Activated CD4-positive, alpha-beta T cell treated with anti-CD3 and anti-CD28 coated beads for 4 hours (primary cell): Measurements from ENCODE around the gene M1AP.

ENCODE experiments used
- DNase-seq, 2 donors: peaks; one replicate each; pipeline ENCODE4 v3.0.0-alpha.2; 2020

M1AP gene, protein sequence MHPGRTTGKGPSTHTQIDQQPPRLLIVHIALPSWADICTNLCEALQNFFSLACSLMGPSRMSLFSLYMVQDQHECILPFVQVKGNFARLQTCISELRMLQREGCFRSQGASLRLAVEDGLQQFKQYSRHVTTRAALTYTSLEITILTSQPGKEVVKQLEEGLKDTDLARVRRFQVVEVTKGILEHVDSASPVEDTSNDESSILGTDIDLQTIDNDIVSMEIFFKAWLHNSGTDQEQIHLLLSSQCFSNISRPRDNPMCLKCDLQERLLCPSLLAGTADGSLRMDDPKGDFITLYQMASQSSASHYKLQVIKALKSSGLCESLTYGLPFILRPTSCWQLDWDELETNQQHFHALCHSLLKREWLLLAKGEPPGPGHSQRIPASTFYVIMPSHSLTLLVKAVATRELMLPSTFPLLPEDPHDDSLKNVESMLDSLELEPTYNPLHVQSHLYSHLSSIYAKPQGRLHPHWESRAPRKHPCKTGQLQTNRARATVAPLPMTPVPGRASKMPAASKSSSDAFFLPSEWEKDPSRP

DNA sequence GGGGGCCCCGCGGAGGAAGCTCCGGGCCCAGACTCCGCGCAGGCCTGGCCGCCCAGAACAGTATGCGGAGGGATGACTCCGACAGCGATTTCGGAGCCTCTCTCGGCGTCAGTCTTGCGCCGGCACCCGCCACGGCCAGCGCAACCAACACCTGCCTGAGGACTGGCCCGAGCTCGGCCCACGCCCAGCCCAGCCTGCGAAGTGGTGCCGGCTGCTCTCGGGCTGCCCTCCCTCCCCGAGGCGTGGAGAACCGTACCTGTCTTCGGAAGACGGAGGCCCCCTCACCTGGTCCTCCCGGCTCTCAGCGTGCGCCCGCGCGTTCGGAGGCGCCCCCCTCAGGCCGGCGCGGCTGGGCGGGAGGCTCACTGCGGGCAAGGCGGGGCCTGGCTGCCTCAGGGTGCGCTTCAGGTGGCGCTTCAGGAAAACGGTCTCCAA lies at the start of gene M1AP:
TSS of gene M1AP (minus strand) at position 322 of the 435 bp plus-strand sequence. CDS start 8,055 bp downstream, outside the sequence.
- DNase-seq = no peak

DNA sequence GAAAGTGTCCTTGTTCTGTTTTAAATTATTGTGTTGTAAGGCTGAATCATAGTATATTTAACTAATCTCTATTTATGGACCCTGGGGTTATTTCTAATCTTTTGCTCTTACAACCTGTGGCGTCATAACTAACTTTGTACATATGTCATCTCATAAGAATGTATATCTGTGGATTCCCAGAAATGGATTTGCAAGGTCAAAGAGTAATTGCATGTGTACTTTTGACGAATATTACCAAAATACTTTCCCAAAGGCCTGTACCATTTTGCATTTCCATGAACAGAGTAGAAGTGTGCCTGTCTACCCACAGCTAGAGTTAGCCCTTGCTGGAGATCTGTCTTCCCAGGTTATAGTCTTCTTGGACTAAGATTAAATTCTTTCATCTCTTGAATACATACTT lies 48.7 kb upstream of the M1AP start:
- DNase-seq = no peak

DNA sequence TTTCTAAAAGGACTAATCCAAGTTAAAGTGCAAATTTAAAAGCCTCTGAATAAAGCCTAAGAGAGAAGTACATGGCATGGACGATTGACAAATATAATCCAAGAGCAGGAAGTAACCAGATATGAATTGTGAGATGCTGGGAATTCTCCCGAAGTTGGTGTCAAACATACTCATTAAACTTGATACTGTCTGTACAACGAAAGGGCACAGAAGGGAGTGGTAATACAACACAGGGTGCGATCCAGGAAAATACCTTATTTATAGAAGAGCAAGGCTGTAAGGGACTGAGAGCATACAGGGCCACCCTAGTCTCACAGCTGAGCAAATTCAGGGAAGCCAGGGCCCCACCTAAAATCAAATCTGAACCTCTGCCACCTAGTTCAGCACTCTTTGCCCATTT lies 47.5 kb upstream of the M1AP start:
- DNase-seq = no peak

DNA sequence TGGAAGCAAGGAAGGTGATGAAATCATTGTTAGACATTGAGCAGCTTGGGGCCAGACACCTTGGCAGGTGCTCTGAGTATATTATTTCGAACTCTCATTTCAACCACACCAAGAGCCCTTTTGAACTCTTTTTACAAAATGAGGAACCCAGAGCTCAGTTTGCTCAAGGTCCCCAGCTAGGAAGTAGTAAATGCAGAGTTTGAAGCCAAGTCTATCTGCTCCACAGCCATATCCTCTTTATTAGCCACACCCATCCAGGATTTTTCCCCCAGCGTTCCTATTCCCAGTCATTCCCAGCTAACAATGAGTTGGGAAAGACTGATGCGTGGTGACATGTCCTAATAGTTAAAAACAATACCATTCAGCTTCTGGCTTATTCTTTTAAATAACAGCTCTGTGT lies 46.2 kb upstream of the M1AP start:
- DNase-seq = no peak

DNA sequence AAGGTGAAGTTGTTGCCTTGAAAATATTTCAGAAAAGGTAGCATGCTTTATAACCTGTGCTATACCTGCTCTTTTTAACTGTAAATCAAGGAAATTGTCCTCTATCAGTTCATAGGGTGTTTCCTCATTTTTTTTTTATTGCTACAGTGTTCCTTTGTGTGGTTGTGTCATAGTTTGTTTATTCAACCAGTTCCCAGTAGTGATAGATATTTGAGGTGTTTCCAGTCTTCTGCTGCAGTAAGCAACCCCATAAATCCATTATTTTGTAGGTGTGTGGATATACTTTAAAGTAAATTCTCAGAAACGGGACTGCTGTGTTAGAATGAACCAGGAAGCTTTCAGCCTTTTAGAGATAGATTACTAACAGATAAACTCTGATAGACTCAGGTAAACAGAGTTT lies 45.5 kb upstream of the M1AP start:
- no peak for DNase-seq

DNA sequence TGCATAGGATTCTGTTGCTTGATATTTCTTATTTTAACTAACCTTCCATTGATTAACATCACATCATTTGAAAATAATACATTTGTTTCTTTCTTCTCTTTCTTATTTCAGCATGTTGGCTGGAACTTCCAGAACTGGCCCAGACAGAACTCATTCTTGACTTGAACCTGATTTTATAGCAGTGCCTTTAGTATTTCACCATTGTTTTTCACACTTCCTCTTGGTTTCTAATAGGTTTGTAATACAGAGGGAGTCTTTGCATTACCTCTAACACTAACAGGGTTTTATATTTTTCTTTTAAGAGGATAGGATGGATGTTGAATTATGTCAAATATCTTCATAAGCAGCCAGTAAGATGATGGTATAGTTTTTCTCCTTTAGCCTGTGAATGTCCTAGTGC lies 45.1 kb upstream of the M1AP start:
- no peak for DNase-seq

DNA sequence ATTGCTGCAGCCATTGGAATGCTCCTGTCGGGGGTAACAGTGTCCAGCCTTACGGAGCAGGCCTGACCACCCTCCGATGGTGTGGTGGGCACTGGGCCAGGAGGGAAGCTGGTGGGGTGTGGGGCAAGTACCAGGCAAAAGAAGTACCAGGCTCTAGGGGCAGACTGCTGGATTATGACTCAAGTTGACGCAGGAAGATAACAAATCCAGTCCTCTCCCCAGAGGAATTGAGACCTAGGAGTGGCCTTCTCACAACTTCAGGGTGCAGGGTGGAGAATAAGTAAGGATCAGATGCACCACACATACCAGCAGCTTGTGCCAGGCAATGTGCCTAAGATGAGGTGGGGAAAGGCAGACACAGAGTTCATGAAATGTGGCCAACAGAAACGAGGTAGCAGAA lies 43.8 kb upstream of the M1AP start:
- no peak for DNase-seq

DNA sequence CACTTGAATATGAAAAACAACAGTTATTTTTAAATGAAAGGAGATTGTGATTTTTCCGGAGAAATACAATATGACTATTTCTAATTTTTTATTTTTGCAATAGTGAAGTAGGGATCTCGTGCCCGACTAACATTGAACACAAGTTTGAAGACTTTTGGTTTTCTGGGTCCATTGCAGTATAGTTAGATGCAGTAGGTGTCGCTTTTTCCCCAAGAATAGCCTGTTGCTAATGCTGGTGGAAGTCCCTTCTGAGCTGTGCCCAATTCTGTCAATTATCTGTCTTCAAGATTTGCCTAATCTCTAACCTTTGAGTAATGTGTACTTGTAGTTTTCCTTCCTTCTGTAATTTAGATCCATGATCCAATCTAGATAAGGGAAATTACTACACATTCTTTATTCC lies 42.4 kb upstream of the M1AP start:
- DNase-seq = peak in 1 of 2 donors; percentile 15

DNA sequence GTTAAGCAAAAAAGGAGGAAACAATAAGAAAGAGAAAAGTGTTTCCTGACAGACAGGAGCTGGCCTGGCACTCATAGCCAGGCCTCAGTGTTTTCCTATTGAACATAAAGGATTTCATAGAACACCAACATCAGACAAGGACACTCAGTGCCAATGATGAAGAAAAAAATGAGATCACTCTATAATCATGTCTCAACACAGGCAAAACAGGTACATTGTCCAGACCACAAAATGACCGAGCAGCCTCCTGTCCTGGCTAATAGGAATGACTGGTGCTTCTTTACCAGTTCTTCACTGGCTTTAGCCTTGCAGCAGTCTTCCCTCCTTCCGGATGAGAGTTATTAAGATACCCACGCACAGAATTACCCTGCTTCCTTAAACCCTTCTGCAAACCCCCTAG lies 41.5 kb upstream of the M1AP start:
- no peak for DNase-seq

DNA sequence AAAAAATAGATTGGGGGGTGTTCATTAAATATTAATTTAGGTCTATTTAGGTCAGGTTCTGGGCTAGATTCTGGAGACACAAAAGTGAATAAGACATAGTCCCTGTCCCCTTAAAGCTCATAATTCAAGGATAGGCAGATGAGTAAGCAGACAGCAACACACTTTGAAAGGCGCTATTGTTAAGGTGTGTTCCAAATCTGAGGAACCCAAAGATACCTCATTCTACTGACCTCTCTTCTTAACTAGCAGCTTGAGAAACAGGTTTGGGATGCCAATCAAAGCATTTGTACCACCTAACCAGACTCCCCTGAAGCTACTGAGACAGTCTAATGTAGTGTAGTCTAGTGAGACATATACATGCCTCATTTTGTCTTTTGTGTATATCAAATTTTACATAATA lies 40.8 kb upstream of the M1AP start:
- no peak for DNase-seq

DNA sequence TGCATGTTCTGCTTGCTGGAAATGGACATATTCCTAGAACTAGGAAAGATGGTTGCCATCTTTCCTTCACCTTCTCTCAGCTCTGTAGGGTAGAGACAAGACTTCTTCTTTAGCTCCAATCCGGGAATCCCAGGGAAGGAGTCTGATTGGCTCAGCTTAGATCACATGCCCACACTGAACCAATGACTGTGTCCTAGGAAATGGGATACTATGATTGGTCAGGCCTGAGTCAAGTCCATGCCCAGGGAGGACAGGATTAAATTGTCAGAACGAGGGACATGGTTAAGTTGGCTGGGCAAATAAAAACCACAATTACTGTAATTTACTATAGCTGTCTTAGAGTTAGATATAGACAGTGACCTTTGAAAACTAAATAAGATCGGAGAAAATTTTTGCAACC lies 37.3 kb upstream of the M1AP start:
- no peak for DNase-seq

DNA sequence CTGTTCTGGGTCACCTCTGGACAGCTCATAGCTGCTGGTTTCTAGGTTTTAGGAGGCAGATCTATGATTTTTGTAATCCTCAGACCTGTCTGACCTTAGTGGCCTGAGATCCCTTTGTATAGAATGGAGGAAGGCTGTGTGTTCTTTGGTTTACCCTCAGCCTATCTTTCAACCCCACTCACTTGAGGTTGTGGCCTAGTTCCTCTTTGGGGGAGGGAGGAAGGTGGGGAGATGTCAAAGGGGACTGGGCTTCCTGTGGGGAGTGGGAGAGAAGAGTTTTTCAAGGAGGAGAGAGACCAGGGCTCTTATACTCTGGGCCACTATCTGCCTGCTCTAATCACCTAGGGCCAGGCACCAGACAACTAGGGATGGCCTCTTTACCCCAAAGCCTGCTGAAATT lies 34.4 kb upstream of the M1AP start:
- DNase-seq = no peak

DNA sequence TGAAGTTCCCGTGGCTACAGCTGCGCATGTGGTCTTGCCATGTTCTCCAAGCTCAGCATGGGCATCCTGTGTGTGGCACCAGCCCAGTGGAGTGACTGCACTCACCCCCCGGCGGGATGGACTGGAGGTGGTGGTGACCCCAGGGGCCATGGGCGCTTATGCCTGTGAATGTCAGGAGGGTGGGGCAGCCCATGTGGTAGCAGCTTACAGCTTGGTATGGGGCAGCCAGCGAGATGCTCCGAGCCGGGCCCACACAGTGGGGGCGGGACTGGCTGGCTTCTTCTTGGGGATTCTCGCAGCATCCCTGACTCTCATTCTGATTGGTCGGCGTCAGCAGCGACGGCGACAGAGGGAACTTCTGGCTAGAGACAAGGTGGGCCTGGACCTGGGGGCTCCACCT lies 31.5 kb upstream of the M1AP start:
- DNase-seq = no peak

DNA sequence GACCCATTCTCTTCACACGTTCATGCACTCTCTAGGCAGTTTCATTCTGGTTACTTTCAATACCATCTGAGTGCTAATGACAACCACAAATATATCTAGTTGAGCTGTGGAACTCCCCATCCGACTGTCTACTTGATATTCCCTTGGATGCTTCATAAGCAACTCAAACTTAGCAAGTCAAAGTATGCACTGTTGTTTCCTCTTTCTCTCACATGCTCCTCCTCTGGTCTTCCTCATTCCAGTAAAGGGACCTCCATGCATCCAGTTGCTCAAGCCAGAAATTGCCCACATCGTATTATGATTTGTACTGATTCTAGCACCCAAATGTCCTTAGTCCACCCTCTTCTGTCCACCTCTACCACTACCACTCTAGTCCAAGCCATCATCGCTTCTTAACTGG lies 28.2 kb upstream of the M1AP start:
- DNase-seq = no peak

DNA sequence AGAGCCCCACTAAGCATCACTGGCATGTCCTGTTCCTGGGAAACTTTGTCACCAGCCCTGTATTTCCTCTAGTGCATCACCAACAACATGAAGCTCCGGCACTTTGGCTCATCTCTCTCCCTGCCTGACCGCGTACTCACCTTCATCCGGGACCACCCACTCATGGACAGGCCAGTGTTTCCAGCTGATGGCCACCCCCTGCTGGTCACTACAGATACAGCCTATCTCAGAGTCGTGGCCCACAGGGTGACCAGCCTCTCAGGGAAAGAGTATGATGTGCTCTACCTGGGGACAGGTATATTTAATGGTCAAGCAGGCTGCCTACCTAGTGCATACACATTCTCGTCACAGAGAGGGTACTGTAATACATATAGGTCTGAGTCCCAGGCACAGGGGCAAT lies 27.0 kb upstream of the M1AP start:
- no peak for DNase-seq

DNA sequence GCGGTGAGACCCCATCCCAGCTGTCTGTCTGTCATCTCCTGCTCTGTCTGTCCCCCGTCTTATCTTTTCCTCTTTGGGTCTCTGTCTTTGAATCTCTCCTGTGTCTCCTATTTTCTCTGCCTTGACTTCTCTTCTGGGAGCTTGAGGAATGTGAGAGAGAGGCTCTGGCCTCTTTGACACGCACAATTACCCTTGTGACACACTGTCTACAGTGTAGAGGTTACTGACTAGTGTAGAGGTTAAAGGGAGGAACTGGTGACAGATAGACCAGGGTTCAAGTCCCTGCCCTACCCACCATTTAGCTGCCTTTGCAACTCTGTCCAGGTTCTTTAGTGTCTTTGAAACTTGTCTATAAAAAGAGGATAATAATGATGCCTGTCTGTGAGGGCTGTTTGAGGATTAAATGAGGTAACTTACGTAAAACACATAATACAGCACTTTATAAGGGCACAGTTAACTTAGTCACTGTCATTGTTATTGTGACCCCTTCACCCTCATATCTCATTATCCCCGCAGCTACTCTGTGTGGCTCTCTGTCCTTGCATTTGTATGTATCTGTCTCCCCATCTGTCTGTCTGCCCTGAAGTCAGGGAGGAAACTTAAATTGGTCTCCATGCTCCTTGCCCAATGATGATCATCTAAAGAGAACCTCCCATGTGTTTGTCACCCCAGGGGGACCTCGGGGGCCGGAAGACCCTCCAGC lies 25.8 kb upstream of the M1AP start:
- DNase-seq = no peak

DNA sequence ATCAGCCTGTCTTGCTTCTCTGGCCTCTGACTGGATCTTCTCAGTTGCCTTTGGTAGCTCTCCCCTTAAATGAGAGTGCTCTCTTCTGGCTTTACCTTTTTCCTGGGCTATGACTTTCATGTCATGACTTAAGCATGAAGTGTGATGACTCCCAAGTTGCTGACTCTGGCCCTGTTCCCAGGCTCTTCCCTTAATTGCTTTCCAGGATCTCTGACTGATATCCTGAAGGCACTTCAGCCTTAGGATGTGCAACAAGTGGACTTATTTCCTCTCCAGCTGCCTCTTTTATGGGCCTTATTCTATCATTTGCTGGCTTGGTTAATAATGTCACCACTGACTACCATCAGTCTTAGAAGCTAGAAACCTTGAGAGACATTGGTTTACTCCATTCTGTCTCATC lies 23.3 kb upstream of the M1AP start:
- DNase-seq = no peak

DNA sequence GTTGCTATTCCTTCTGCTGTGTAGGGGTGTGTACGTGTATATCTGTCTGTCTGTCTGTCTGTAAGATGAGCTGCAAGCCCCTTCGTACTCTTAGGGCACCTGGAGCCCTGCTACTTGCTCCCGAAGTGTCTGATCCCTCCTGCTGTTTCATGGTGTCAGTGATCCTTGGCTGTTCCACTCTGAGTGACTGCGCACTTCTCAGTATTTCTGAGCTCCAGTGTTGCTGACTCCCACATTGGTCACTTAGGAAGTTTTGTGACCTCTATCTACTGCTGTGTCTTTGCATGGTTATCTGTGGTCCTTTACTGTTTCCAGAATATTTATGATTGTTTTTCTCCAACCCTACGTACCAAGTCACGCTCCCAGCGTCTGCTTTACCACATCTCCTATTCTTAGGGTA lies 22.1 kb upstream of the M1AP start:
- no peak for DNase-seq

DNA sequence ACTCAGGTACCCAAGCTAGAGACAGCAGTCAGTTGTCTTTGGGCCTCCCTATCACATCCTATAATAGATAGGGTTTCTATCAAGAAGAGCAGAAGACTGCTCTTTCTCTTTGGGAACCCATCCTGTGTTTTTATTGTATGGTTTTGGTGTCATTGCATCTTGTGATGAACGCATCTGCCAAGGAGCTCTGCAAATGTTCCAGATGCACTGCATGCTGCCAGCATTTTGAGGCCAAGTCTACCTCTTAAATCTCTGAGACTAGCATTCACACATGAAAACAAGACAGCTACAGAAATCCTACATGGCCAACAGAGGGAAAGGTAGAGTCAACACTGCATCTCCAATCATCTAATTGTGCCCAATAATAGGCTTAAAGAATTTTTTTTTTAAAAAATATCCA lies 20.0 kb upstream of the M1AP start:
- DNase-seq = no peak

DNA sequence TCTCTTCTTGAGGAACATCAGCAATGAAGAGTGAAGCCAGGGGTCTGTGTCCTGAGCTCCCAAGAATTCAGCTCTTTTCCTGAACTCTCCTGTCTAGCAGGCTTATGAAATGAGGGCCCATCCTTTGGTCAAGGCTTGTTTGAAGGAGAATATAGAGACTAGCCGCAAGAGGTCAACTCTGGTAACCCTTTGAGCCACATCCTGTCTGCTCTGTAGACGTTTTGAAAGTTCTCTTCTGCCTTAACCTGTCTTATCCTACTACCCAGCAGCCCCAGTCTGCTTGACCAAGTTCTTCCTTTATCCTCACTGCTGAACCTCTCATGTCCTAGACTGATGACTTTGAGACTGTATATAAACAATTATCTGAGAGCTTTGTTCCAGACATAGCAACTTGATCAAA lies 11.3 kb upstream of the M1AP start:
- no peak for DNase-seq

DNA sequence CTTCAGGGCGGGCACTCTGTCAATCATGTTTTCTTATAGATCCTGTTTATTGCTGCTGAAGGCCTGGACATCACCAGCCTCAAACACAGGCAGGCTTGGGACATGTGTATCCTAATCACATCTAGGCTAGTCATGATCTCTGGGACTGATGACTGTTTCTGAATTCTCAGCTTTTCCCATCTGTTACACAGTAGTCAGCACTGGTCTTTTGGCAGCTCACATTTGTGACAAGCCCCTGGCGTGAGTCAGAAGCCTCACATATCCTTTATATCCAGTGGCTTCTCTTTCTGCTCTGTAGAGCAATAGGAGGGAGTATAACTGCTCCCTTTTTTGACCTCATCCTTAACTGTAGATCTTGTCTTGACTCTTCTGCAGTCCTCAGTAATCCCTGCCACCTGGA lies 10.4 kb upstream of the M1AP start:
- DNase-seq = no peak

DNA sequence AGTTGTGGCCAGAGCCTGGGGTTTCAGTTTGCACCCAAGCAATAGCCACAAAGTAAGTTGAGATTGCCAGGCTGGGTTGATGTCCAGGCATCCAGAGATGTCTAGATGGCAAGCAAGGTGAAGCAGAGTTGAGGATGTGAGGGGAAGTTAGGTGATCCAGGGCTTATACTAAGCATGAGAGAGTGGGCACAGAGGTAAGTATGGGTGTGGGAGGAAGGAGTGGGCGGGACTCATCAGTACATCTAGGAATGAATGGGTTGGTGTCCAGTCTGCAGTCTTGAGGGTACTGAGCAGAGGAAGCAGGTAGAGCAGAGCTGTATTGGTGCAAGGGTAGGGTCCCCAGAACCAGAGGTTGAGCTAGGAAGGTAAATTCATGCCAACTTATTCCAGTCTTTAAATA lies 7.4 kb upstream of the M1AP start:
- no peak for DNase-seq

DNA sequence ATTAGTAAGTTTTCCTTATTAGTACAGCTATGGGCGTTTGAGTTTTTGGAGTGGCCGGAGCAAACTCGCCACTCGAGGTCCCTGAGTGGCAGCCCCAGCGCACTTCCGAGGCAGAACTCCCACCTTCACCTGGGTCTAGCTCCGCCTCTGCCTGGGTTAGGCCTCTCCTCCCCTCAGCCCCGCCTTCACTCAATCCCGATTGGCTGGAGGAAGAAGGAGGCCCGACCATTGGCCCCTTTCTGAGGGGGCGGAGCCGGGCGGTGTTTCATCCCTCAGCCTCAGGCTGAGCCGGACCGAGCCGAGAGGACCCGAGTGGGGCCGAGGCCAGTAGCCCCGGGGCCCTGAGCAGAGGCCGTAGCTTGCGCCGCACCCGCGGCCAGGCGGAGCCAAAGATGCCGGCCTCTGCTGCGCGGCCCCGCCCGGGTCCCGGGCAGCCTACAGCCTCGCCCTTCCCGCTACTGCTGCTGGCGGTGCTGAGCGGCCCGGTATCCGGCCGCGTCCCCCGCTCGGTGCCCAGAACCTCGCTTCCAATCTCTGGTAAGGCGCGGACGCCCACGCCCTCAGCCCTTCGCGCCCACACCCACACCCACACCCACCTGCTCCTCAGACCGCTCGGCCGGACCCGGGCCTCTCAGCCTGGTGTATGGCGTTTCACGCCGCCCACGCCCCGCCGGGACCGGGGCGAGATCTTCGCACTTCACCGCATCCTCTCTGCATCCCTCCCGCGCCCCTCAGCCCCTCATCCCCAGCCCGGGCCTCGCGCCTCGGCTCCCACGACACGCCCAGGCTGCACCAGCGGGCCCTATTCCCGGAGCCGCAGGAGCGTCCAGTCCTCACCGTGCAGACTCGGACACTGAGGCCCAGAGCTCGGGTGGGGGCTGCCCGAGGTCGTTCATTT lies 6.1 kb upstream of the M1AP start, which contains the start of gene SEMA4F:
TSS of gene SEMA4F (plus strand) at position 263 of the 898 bp plus-strand sequence. CDS start at position 393, 130 bp downstream.
- DNase-seq = peak; percentile 92 to 94
